HFF-Myc (cell line): ENCODE results near the gene ASB6.
A peak's percentile ranks its signal among the peaks of the same experiment; 100 is the strongest.

Experiments
- DNase-seq: peaks from one replicate; pipeline ENCODE4 v3.0.0-alpha.2; 2011; ENCODE audit warnings: low read depth; ENCODE audit errors: extremely low read depth
- H3K4me3 ChIP-seq: replicated peaks from 2 replicates; pipeline ENCODE4 v1.5.1; 2011; ENCODE audit warnings: low read depth, mild to moderate bottlenecking, control low read depth, low read length
- TF ChIP-seq, protein P1 (sequence below): IDR thresholded peaks from 2 replicates; pipeline ENCODE4 v1.5.1; 2012; ENCODE audit warnings: mild to moderate bottlenecking, low read depth, low read length, control low read depth; ENCODE audit errors: missing control alignments

The ASB6 gene, protein sequence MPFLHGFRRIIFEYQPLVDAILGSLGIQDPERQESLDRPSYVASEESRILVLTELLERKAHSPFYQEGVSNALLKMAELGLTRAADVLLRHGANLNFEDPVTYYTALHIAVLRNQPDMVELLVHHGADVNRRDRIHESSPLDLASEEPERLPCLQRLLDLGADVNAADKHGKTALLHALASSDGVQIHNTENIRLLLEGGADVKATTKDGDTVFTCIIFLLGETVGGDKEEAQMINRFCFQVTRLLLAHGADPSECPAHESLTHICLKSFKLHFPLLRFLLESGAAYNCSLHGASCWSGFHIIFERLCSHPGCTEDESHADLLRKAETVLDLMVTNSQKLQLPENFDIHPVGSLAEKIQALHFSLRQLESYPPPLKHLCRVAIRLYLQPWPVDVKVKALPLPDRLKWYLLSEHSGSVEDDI

DNA sequence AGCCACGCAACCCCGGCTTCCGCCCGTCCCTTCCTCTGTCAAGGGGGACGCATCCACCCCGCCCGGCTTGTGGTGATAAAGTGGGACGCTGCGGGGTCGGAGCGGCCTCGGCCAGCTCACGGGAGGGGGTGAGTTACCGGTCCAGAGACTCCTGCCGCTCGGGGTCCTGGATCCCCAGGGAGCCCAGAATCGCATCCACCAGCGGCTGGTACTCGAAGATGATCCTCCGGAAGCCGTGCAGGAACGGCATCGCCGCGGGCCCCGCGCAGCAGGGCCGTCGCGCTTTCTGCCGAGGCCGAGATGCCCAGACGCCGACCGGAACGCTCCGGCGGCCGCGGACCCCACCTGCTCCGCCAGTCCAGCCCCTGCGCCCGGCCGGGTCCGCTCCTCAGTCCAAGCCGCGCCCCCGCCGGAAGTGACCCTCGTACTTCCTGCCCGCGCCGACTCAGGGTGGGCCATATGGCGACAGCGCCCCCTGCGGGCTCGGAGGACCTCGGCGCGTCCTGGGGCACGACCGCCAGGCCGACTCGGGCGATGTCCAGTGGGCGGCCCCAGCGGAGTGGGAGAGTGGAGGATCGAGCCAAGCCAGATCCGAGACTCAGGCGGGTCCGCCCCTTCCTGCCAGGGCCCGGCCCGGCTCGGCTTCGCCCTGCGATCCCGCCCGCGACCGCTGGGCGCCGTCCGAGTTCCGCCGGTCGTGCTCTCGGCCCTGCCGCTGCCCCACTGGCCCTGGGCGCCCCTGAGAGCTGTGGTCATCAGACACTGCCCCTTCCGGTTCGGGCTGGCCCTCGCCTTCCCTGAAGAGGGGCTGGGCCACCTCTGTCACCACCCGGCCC lies at the start of gene ASB6:
Gene ASB6 (minus strand): TSS at position 402 of the 836 bp plus-strand sequence. CDS start 152 bp downstream, at position 250.
- peak within 1 kb of the TSS; percentile 95 for H3K4me3 ChIP-seq
- TF ChIP-seq, protein P1, sequence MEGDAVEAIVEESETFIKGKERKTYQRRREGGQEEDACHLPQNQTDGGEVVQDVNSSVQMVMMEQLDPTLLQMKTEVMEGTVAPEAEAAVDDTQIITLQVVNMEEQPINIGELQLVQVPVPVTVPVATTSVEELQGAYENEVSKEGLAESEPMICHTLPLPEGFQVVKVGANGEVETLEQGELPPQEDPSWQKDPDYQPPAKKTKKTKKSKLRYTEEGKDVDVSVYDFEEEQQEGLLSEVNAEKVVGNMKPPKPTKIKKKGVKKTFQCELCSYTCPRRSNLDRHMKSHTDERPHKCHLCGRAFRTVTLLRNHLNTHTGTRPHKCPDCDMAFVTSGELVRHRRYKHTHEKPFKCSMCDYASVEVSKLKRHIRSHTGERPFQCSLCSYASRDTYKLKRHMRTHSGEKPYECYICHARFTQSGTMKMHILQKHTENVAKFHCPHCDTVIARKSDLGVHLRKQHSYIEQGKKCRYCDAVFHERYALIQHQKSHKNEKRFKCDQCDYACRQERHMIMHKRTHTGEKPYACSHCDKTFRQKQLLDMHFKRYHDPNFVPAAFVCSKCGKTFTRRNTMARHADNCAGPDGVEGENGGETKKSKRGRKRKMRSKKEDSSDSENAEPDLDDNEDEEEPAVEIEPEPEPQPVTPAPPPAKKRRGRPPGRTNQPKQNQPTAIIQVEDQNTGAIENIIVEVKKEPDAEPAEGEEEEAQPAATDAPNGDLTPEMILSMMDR: peak; percentile 92
- DNase-seq: peak; percentile 89

DNA sequence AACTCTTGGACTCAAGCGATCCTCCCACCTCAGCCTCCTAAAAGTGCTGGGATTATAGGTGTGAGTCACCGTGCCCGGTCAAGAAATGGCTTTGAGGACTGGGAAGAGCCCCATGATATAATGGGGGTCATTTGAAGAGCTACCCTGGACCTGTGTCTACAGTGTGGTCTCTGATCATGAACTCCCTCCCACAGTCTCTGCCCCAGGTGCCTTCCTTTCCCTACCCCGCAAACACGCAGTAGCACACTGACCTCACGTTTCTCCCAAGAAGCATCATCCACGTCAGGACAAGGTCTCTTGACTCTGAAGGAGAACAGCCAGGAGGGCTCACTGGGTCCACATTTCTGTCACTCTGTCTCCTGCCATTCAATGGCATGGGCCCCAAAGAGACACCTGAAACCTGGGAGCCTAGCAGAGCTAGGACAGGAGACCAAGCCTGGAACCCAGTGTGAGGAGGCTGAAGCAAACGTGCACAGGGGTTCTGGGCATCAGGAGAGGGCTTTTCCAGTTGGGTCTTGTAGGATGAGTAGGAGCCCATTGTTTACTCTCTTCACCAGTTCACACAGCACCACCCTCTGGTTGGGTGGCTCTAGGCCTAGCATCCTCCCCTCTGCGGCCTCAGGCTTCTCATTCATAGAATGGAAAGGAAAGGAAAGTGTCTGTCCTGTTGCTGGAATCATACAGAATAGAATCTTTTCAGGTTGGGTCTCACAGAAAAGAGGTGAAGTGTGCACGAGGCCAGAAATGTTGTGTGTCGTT lies 46.5 kb upstream of the ASB6 start:
- no peak overlapping the region for H3K4me3 ChIP-seq
- DNase-seq: no peak
- TF ChIP-seq, protein P1: no peak

DNA sequence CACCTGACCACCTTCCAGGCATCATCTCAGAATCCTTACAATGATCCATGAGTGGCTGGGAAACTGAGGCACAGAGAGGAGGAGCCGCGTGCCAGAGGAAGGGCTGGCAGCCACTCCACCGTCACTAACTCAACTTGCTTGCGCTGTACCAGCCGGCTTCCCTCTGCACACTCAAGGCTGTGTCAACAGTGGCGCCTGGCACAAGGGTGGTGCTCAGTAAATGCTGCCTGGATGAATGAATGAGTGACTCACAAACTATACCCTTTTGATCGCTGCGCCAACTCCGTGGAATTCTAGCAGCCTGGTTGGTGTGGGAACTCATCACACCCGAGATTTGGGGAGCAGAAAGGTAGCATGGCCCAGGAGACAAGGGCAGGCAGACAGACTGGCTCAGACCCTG lies 45.4 kb upstream of the ASB6 start:
- TF ChIP-seq, protein P1: no peak
- H3K4me3 ChIP-seq: no peak overlapping the region
- DNase-seq: no peak

DNA sequence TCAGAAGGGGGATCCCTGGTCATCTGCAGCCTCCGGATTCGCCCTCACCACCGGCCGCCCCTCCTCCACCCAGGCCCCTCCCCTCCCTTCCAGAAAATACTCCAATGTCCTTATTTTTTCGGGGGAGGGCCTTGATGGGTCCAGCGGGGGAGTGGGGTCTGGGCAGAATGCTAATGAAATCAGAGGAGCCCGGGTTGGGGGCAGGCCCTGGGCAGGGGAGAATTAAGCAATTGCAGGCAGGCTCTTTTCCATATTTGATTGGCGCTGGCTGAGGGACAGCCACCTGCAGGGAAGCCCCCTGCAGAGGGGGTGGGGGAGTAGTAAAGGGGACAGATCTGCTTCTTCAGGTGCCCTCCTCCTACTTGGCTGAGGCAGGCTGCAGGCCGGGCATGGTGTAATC lies 44.8 kb upstream of the ASB6 start:
- DNase-seq: no peak
- TF ChIP-seq, protein P1: no peak
- H3K4me3 ChIP-seq: no peak overlapping the region

DNA sequence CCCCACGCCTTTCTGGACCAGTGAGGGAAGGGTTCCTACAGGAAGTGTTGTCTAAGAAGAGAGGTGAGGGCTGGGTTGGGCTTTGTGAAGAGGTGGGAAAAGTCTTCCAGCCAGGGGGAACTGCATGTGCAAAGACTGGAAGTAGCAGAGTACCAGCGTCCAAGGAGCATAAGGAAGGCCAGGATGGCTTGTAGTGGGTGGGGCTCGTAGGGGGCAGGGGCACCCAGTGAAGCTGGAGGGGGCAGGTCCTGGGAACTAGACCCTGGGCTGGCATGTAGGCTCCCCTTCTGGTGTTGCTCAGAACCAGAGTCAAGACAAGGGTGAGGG lies 43.9 kb upstream of the ASB6 start:
- TF ChIP-seq, protein P1: no peak
- no peak for DNase-seq
- H3K4me3 ChIP-seq: no peak overlapping the region

DNA sequence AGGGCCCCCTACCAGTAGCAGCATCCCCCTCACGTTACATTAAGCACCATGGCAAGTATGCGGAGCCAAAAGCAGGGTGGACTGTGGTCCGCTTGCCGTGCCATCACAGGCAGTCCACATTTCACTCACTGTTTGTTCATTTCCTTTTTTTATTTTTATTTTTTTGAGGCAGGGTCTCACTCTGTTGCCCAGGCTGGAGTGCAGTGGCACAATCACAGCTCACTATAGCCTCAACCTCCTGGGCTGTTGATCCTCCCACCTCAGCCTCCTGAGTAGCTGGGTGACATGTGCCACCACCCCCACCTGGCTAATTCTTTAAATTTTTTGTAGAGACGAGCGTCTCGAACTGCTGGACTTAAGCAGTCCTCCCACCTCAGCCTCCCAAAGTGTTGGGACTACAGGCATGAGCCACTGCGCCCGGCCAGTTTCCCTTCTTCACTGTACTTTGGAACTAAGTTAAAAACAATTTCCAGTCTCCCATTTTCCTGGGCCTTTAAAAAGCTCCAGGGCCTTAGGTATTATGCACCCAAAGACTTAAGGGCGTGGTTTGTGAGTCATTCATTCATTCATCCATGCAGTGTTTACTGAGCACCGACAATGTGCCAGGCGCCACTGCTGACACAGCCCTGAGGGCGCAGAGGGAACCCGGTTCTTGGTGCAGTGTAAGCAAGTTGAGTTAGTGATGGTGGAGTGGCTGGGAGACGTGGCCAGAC lies 43.4 kb upstream of the ASB6 start:
- TF ChIP-seq, protein P1: no peak
- H3K4me3 ChIP-seq: no peak overlapping the region

More for the DNA sequence above, 43.4 kb upstream of the ASB6 start:
- no peak for DNase-seq
